Bronchial epithelial cell (primary cell): Measurements from ENCODE around the gene VAMP8. TPM values are rescaled to one million over a fixed set of nuclear protein-coding genes. Genes with fewer than 3 reads are reported as not detected.
"Not testable (repeated sequence)": the region's sequence is repeated elsewhere in the genome, so short reads cannot be mapped to it uniquely, and the experiment has no call there.

Source experiments
- DNase-seq: peaks from one replicate; pipeline ENCODE4 v3.0.0-alpha.2; 2010; ENCODE audit warnings: low read depth
- FAIRE-seq: peaks from 2 replicates; lab custom pipeline; 2011; peaks lifted over from hg19 to GRCh38; lab: Jason Lieb, UNC
- H3K27me3 ChIP-seq: 2 replicates; pipeline ENCODE4 v1.5.1; 2011; ENCODE audit warnings: low read length; ENCODE audit not compliant: control insufficient read depth, insufficient read depth
- H3K36me3 ChIP-seq: 2 replicates; pipeline ENCODE4 v1.5.1; 2011; ENCODE audit warnings: low read length; ENCODE audit not compliant: control insufficient read depth, insufficient read depth
- H3K4me3 ChIP-seq: 2 replicates; pipeline ENCODE4 v1.5.1; 2011; ENCODE audit warnings: mild to moderate bottlenecking, low read depth, low read length, control low read depth
- CTCF ChIP-seq: IDR thresholded peaks from 2 replicates; pipeline ENCODE4 v1.5.1; 2011; ENCODE audit warnings: mild to moderate bottlenecking, moderate library complexity, low read length, control low read depth, inconsistent platforms; ENCODE audit not compliant: insufficient read depth, severe bottlenecking
- total RNA-seq: library from RNA; depleted of rRNA; stranded (reverse); fragments of >200 nt; gene quantifications from 2 replicates; pipeline ENCODE4 v1.2.1, GENCODE V29; 2014

VAMP8 gene
- total RNA-seq, 1 donor from 2014 or later: 41.3 TPM

- FAIRE-seq (no peak), DNase-seq (no peak)
- H3K27me3 ChIP-seq: no peaks in the 10 kb centered on the region
- TF ChIP-seq CTCF: no peak
- peaks cover 12% of the 10 kb centered on the region for H3K36me3 ChIP-seq
- peak overlapping the region; percentile 49 for H3K4me3 ChIP-seq
Measured at GRCh38 chr2:85600951-85601770, 23.8 kb downstream of the VAMP8 start.

- Histone ChIP-seq H3K4me3 (peak overlapping the region; percentile 49), H3K36me3 (peaks cover 8% of the 10 kb centered on the region), H3K27me3 (no peaks in the 10 kb centered on the region)
- TF ChIP-seq CTCF: no peak
- no peak for DNase-seq
- FAIRE-seq: no peak
Measured at GRCh38 chr2:85601771-85602475, 24.5 kb downstream of the VAMP8 start.

- Histone ChIP-seq H3K36me3 (peaks cover 4% of the 10 kb centered on the region), H3K27me3 (no peaks in the 10 kb centered on the region), H3K4me3 (peak within 1 kb of the TSS; percentile 49)
- TF ChIP-seq CTCF: peak; percentile 36
- FAIRE-seq: no peak
- DNase-seq: peak; percentile 69
Measured at GRCh38 chr2:85602476-85603234, 25.3 kb downstream of the VAMP8 start, which contains the start of gene TMEM150A. Gene TMEM150A, minus strand, starts transcription at chr2:85602698. Its CDS starts 750 bp downstream, at chr2:85601948.

GRCh38 chr2:85604133-85604444 is 26.7 kb downstream of the VAMP8 start:
- not testable (repeated sequence) for H3K4me3 ChIP-seq, FAIRE-seq

GRCh38 chr2:85604568-85605339 is 27.4 kb downstream of the VAMP8 start:
- no peak for TF ChIP-seq CTCF
- FAIRE-seq (no peak), DNase-seq (peak; percentile 42)
- Histone ChIP-seq H3K4me3 (no peak overlapping the region), H3K27me3 (no peaks in the 10 kb centered on the region), H3K36me3 (peaks cover 9% of the 10 kb centered on the region)

More at GRCh38 chr2:85604133-85604444, 26.7 kb downstream of the VAMP8 start:
- H3K27me3 ChIP-seq, H3K36me3 ChIP-seq, DNase-seq: not testable (repeated sequence)
